Stimulated activated CD4-positive, alpha-beta T cell treated with anti-CD3 and anti-CD28 coated beads, Interleukin-2, amount 100 ng/mL, for 4 hours (primary cell): ENCODE data around the gene MEGF11.

Experiments
- DNase-seq: peaks from one replicate; pipeline ENCODE4 v3.0.0-alpha.2; 2020; ENCODE audit warnings: low read depth

Gene MEGF11

DNA sequence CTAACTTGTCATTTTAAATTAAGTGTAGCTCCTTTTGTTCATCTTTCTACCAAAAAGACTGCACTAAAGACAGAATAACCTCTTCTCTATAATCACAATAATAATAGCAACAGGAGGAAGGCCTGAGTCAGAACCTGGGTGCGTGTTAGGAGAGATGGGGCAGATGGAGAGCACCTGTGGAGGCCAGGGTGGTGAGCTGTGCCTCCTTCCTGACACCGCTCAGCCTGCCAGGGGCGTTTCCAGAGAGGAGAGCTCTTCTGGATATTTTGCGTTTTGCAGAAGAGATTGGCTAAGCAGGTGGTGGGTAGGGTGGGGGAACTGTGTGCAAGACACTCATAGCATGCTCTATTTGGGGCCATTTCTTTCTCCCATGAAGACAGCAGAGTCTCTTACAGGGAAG is 83.5 kb downstream of the MEGF11 start:
- no peak for DNase-seq

- no peak for DNase-seq
Observed at GRCh38 chr15:66169625-66170024, 83.9 kb downstream of the MEGF11 start.

DNA sequence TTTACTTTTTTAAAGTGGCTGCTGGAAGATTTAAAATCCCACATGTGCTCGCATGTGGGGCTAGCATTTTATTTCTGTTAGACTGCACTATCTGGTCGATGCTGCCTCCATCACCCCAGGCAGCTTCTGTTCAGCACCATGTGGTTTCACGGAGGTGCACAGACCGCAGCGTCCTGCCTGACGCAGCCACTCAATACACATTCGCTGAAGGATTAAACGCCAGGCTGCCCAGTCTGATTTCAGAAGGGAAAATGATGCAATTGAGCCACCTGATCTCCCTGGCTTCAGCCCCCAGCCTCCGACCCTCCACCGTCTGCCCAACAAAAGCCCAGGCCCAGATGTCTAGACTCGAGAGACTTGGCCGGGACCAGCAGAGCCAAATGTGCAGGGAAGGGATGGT is 84.5 kb downstream of the MEGF11 start:
- no peak for DNase-seq

GRCh38 chr15:66167854-66168253 is 85.7 kb downstream of the MEGF11 start:
- no peak for DNase-seq

GRCh38 chr15:66165856-66166255 is 87.7 kb downstream of the MEGF11 start:
- DNase-seq = no peak

DNA sequence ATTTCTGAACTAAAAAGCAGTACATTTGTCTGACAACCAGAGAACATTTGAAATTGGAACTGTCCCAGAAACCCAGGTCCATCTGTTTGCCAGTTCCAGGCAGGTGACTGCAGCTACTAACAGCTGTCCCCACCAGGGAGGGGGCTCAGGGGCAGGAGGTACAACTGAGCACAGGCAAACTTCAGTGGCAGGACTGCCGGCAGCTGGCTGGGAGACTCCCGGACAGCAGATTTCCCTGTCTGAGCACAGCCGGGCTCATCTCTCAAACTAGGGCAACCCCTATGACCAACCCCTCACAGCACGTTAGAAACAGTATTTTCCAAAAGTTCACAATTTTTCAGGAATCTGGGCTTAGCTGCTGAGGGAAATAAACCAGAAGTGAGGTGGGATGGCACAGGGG is 88.8 kb downstream of the MEGF11 start:
- DNase-seq = no peak

- no peak for DNase-seq
Observed at GRCh38 chr15:66163553-66163952, 90.0 kb downstream of the MEGF11 start.

DNA sequence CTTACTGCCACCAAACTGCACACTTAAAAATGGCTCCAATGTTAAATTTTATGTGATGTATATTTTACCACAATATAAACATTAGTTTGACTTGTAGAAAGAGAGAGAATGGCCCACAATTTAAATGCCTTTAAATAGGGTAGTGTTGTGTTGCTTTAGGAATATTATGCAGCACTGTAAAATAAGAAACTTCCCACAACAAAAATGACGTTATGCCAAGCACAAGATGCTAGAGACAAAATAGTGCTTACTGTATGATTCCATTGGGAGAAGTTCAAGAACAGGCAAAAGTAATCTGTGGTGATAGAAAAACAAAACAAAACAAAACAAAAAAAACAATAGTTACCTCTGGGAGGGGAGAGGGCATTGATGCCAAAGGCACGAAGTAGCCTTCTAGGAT is 91.3 kb downstream of the MEGF11 start:
- no peak for DNase-seq

- no peak for DNase-seq
Observed at GRCh38 chr15:66161575-66162118, 91.9 kb downstream of the MEGF11 start.

DNA sequence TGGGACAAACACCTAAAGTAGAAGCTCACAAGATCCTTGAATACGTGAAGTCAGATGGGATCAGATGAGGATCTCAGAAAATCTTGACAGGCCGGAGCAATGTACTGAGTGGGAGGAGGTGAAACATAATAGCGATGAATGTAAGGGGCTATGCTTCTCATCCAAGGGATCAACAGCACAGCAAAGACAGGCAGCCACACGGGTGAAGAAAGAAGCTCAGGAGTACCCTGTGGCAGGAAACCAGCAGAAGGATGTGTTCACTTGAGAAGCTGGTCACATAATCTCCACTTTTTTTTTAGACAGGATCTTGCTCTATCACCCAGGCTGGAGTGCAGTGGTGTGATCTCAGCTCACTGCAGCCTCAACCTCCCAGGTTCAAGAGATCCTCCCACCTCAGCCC is 92.4 kb downstream of the MEGF11 start:
- no peak for DNase-seq

- DNase-seq = no peak
Observed at GRCh38 chr15:66157507-66157906, 96.0 kb downstream of the MEGF11 start.

DNA sequence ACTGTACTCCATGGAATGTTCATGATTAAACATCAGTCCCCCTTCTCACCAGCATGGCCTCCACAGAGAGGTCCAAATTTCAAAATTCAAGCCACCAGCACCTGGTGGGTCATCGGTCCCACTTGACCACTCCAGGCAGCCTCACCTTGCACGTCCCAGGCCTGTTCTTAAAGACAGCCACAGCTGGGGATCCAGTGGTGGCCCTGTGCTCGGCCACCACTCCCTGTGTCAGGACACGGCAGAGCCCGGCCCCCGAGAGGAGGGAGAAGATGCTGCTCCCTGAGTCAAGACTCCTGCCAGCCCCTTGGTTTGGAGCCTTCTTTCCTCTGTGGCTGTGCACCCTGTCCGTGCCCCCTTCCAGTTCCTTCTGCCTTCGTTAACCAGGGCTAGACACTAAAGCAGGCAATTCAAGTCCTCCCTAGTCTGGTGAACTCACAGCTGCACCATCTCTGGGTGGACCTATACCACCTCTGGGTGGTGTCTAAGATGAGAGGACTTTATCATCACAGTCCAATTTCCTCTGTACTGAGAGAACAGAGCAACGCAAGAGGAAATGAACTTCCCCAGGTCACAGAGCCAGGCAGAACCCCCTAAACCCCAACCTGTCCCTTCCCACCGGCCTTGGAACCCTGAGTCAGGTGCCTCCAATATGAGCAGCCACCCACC is 97.1 kb downstream of the MEGF11 start:
- no peak for DNase-seq

DNA sequence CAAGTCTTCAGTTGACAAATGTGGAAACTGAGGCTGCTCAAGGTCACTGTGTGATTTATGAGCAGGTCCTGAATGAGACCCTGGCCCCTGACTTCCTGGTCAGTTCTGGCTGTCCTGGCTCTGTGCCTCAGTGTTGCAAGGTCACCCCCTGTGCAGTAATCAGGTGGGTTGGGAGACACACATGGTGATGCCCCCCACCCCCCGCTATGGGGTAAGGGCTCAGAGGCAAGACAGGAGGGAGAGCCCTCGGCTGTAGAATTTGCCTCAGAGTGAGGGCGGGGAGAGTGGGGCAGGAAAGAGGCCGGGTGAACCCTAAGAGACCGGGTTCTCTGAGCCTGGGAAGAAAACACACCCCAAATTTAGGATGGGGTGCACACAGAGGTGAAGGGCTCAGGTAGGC is 98.5 kb downstream of the MEGF11 start:
- no peak for DNase-seq

- DNase-seq = no peak
Observed at GRCh38 chr15:66154581-66154980, 99.0 kb downstream of the MEGF11 start.

GRCh38 chr15:66153549-66154415 is 99.8 kb downstream of the MEGF11 start:
- no peak for DNase-seq

DNA sequence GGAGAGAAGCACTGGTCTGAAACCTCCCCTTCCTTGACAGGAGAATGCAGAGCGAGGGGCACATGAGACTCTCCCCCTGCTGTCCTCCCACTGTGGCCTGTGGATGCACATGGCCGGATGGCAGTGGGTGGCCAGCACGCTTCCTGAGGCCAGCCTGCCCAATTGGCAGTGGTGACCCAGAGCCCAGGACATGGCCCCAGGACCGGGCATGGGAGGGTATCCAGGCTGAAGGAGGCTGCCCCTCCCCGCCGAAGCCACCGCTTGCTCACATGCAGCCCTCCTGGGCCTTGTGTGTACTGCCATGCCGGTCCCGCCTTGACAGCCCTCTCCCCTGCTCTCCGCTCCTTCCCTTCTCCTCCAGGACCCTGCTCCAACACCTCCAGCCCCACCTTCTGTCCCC is 100.9 kb downstream of the MEGF11 start:
- DNase-seq = no peak

GRCh38 chr15:66151809-66152208 is 101.7 kb downstream of the MEGF11 start:
- DNase-seq = no peak

- DNase-seq = no peak
Observed at GRCh38 chr15:66149871-66150270, 103.7 kb downstream of the MEGF11 start.

DNA sequence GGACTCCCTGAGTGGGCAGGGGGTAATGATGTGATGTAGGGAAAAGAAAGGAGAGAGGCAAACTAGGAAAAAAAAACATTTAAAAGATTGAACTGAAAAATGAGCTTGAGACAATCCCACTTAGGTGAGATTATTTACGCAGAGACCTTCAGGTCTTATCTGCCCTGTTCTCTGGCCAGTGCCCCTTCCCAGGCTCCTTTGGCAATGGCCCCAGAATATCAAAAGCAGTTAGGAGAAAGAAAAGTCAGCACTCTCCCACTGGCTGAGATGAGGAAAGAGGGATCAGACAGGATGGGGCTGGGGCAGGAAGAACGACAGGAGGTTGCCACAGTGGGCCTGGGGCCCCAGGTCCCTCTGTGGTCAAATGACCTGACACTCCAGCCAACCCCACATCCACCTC is 105.4 kb downstream of the MEGF11 start:
- DNase-seq = no peak

GRCh38 chr15:66147440-66147839 is 106.1 kb downstream of the MEGF11 start:
- DNase-seq = no peak

GRCh38 chr15:66145726-66146182 is 107.8 kb downstream of the MEGF11 start:
- DNase-seq = no peak

- DNase-seq = no peak
Observed at GRCh38 chr15:66144978-66145725, 108.4 kb downstream of the MEGF11 start.

DNA sequence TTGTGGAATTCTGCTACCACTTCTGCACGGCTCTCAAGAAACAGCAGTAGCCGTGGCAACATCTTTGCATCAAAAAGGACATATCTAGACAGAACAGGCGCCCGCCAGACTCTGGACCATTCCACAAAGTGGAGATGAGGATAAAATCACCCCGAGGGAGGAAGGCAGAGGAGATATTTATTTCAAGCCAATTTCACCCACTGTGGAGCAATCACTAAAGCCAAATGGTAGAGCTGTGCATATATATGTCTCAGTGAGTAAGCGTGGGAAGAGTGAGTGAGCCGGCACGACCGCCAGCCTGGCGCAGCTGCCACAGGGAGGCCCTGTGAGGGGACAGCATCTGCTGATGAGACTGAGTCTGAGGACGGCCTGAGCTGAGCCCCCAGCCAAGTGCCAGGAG is 111.3 kb downstream of the MEGF11 start:
- DNase-seq = no peak
